Left lung (tissue), 10 donors: ENCODE results near the gene CCDC102B. TPM values are rescaled to one million over a fixed set of nuclear protein-coding genes. Genes with fewer than 3 reads are reported as not detected.

ENCODE experiments used
- ATAC-seq: fragments of 200-7000 bp; cut with Tn5 transposase; one replicate; pipeline ENCODE4 v1.9.1; 2020; ENCODE audit warnings: moderate library complexity
- DNase-seq, 4 donors: peaks; one replicate each; pipeline ENCODE4 v3.0.0-alpha.2; 2013 to 2020
- H3K27ac ChIP-seq, 2 donors: fragments of 200-600 bp; sonication (generic) in 1 of 2; one replicate each; pipeline versions ENCODE4 v1.5.0 to v1.8.0; 2020 to 2021
- H3K27me3 ChIP-seq, 2 donors: fragments of 200-600 bp; sonication (generic) in 1 of 2; one replicate each; pipeline versions ENCODE4 v1.5.0 to v1.8.0; 2020 to 2021
- H3K36me3 ChIP-seq, 2 donors: fragments of 200-600 bp; sonication (generic) in 1 of 2; one replicate each; pipeline versions ENCODE4 v1.5.0 to v1.8.0; 2020 to 2021
- H3K4me1 ChIP-seq, 2 donors: fragments of 200-600 bp; one replicate each; pipeline ENCODE4 v1.8.0; 2021
- H3K4me3 ChIP-seq, 2 donors: fragments of 200-600 bp; sonication (generic) in 1 of 2; one replicate each; pipeline versions ENCODE4 v1.5.0 to v1.8.0; 2020 to 2021; ENCODE audit warnings: mild to moderate bottlenecking in 1 of 2
- H3K9me3 ChIP-seq, 2 donors: fragments of 200-600 bp; sonication (generic) in 1 of 2; one replicate each; pipeline versions ENCODE4 v1.5.0 to v1.8.0; 2020 to 2021
- CTCF ChIP-seq, 2 donors: fragments of 200-600 bp; sonication (generic) in 1 of 2; IDR thresholded peaks; one replicate each; pipeline versions ENCODE4 v1.5.0 to v1.8.0; 2021; ENCODE audit warnings: antibody characterized with exemption in 2 of 2
- intact Hi-C, 2 donors: fragments of 100-400 bp; cut with DNase I; formaldehyde crosslinking; loops; one replicate each; pipeline versions ENCODE4 v1.11.2 to v1.14.2; 2022
- polyA plus RNA-seq, 6 donors: library from polyadenylated mRNA; unstranded; fragments of 120-200 nt; gene quantifications; one replicate each; pipeline ENCODE4 v1.2.1, GENCODE V29; 2013; ENCODE audit not compliant: insufficient read length in 6 of 6
- total RNA-seq, 2 donors: library from RNA; stranded (reverse); fragmentation: NEBNext Ultra II Directional; extraction: Animal tissue kit (Norgen Biotek cat#: 25700); gene quantifications; one replicate each; pipeline ENCODE4 v1.2.1, GENCODE V29; 2021
- donor health status: DM: no; HTN: yes; CAD: no.
- donor health status: DM: no; HTN: no; CAD: no.

The CCDC102B gene
- total and polyA plus RNA-seq, 8 donors = 10.6 to 78.3 (median 15.6) TPM

- Histone ChIP-seq H3K27ac (no peak overlapping the region), H3K9me3 (no peaks in the 10 kb centered on the region), H3K27me3 (no peaks in the 10 kb centered on the region), H3K36me3 (no peaks in the 10 kb centered on the region), H3K4me1 (no peaks in the 10 kb centered on the region), H3K4me3 (no peak overlapping the region)
- TF ChIP-seq CTCF (IDR thresholded peaks at IDR 0.05) = no peak
- DNase-seq (no peak), ATAC-seq (no peak)
- intact Hi-C loops = no loop called here
Observed at GRCh38 chr18:68960355-68960754, 162.5 kb downstream of the CCDC102B start.

- Histone ChIP-seq H3K4me3 (no peak overlapping the region), H3K27ac (no peak overlapping the region), H3K27me3 (no peaks in the 10 kb centered on the region), H3K9me3 (no peaks in the 10 kb centered on the region), H3K4me1 (no peaks in the 10 kb centered on the region), H3K36me3 (no peaks in the 10 kb centered on the region)
- TF ChIP-seq CTCF (IDR thresholded peaks at IDR 0.05) = no peak
- intact Hi-C loops = no loop called here
- DNase-seq (no peak), ATAC-seq (no peak)
Observed at GRCh38 chr18:68962623-68963022, 164.7 kb downstream of the CCDC102B start.

GRCh38 chr18:68965817-68966216 lies 167.9 kb downstream of the CCDC102B start:
- intact Hi-C loops = no loop called here
- DNase-seq (no peak), ATAC-seq (no peak)
- no peak overlapping the region for H3K27ac ChIP-seq
- no peak for TF ChIP-seq CTCF (IDR thresholded peaks at IDR 0.05)
- H3K4me3 ChIP-seq = no peak overlapping the region
- H3K27me3 ChIP-seq = no peaks in the 10 kb centered on the region
- H3K9me3 ChIP-seq = no peaks in the 10 kb centered on the region
- H3K36me3 ChIP-seq = no peaks in the 10 kb centered on the region
- no peaks in the 10 kb centered on the region for H3K4me1 ChIP-seq

- ATAC-seq = no peak
Observed at GRCh38 chr18:68969027-68969426, 171.1 kb downstream of the CCDC102B start.

GRCh38 chr18:68972176-68972575 lies 174.3 kb downstream of the CCDC102B start:
- Histone ChIP-seq H3K27me3 (no peaks in the 10 kb centered on the region), H3K36me3 (no peaks in the 10 kb centered on the region), H3K9me3 (no peaks in the 10 kb centered on the region), H3K4me1 (no peaks in the 10 kb centered on the region), H3K4me3 (no peak overlapping the region), H3K27ac (no peak overlapping the region)
- DNase-seq (no peak), ATAC-seq (no peak)
- TF ChIP-seq CTCF (IDR thresholded peaks at IDR 0.05) = no peak
- intact Hi-C loops = no loop called here

More at GRCh38 chr18:68969027-68969426, 171.1 kb downstream of the CCDC102B start:
- Histone ChIP-seq H3K4me3 (no peak overlapping the region), H3K9me3 (no peaks in the 10 kb centered on the region), H3K4me1 (no peaks in the 10 kb centered on the region), H3K27me3 (no peaks in the 10 kb centered on the region), H3K27ac (no peak overlapping the region), H3K36me3 (no peaks in the 10 kb centered on the region)
- peak in 1 of 4 donors; percentile 20 for DNase-seq
- TF ChIP-seq CTCF (IDR thresholded peaks at IDR 0.05) = no peak
- intact Hi-C loops = no loop called here
